Measurements from ENCODE around the gene DIO1. TPM values are rescaled to one million over a fixed set of nuclear protein-coding genes. Genes with fewer than 3 reads are reported as not detected.

The DIO1 gene
- total RNA-seq, 1 experiment from 2014 or later: not detected

- H2AFZ ChIP-seq: no peak overlapping the region
- DNase-seq: no peak
- H4K20me1 ChIP-seq (ENCODE audit: insufficient read depth): no peaks in the 10 kb centered on the region
- intact Hi-C loops (cut with micrococcal nuclease; ENCODE audit: unreplicated experiment): no loop called here
- CTCF ChIA-PET: no interaction called here
- no peak overlapping the region for H3K27ac ChIP-seq
- H3K4me3 ChIP-seq: no peak overlapping the region
- H3F3A ChIP-seq (ENCODE audit: insufficient read depth, low read depth): no peaks in the 10 kb centered on the region; the same call in 1 of the 2 replicates
- no peak overlapping the region for H3K4me2 ChIP-seq
- peaks cover 10% of the 10 kb centered on the region for H3K4me1 ChIP-seq (replicated peaks; ENCODE audit: insufficient read depth)
- no peak for TF ChIP-seq EZH2 (IDR thresholded peaks at IDR 0.05; ENCODE audit: low read depth)
- no peak for TF ChIP-seq CTCF (conservative IDR thresholded peaks at IDR 0.05)
- no peaks in the 10 kb centered on the region for H3K9me3 ChIP-seq (ENCODE audit: insufficient read depth, low read depth)
- H3K9me2 ChIP-seq (ENCODE audit: insufficient read depth): no peaks in the 10 kb centered on the region
- BruUV-seq (replicated peaks): no TSS peak
- H3K27me3 ChIP-seq (ENCODE audit: insufficient read depth, low read depth): no peaks in the 10 kb centered on the region
- POLR2A ChIA-PET (ENCODE audit: unreplicated experiment): no interaction called here
- H3K36me3 ChIP-seq (ENCODE audit: low read depth): no peaks in the 10 kb centered on the region
- H3K79me2 ChIP-seq (ENCODE audit: low read depth): no peaks in the 10 kb centered on the region
Measured at GRCh38 chr1:53911442-53911841, 17.5 kb downstream of the DIO1 start.

- Histone ChIP-seq H3K4me3 (no peak overlapping the region), H3F3A (ENCODE audit: insufficient read depth, low read depth) (no peaks in the 10 kb centered on the region; the same call in 1 of the 2 replicates), H3K79me2 (ENCODE audit: low read depth) (no peaks in the 10 kb centered on the region), H3K9me2 (ENCODE audit: insufficient read depth) (no peaks in the 10 kb centered on the region), H3K9me3 (ENCODE audit: insufficient read depth, low read depth) (no peaks in the 10 kb centered on the region), H3K27me3 (ENCODE audit: insufficient read depth, low read depth) (no peaks in the 10 kb centered on the region), H3K4me2 (no peak overlapping the region), H2AFZ (no peak overlapping the region), H3K27ac (no peak overlapping the region), H4K20me1 (ENCODE audit: insufficient read depth) (no peaks in the 10 kb centered on the region), H3K4me1 (replicated peaks; ENCODE audit: insufficient read depth) (peaks cover 10% of the 10 kb centered on the region), H3K36me3 (ENCODE audit: low read depth) (no peaks in the 10 kb centered on the region)
- ChIA-PET CTCF (no interaction called here), POLR2A (ENCODE audit: unreplicated experiment) (no interaction called here)
- DNase-seq: no peak
- intact Hi-C loops (cut with micrococcal nuclease; ENCODE audit: unreplicated experiment): no loop called here
- BruUV-seq (replicated peaks): no TSS peak
- TF ChIP-seq CTCF (conservative IDR thresholded peaks at IDR 0.05) (no peak), EZH2 (IDR thresholded peaks at IDR 0.05; ENCODE audit: low read depth) (no peak)
Measured at GRCh38 chr1:53913352-53914033, 19.5 kb downstream of the DIO1 start.

GRCh38 chr1:53918343-53918742, 24.4 kb downstream of the DIO1 start:
- peaks cover 8% of the 10 kb centered on the region; the same call in 1 of the 2 replicates for H3K4me1 ChIP-seq (replicated peaks; ENCODE audit: insufficient read depth)
- H3K36me3 ChIP-seq (ENCODE audit: low read depth): 0 out of 2 replicates have a peak, but pooled peaks cover 7% of the 10 kb centered on the region
- H3K9me2 ChIP-seq (ENCODE audit: insufficient read depth): no peaks in the 10 kb centered on the region
- H2AFZ ChIP-seq: no peak overlapping the region
- ChIA-PET POLR2A (ENCODE audit: unreplicated experiment) (no interaction called here), CTCF (no interaction called here)
- DNase-seq: no peak
- no peak overlapping the region for H3K4me2 ChIP-seq
- no peaks in the 10 kb centered on the region for H3K79me2 ChIP-seq (ENCODE audit: low read depth)
- intact Hi-C loops (cut with micrococcal nuclease; ENCODE audit: unreplicated experiment): no loop called here
- H3K9me3 ChIP-seq (ENCODE audit: insufficient read depth, low read depth): no peaks in the 10 kb centered on the region
- H3K27me3 ChIP-seq (ENCODE audit: insufficient read depth, low read depth): no peaks in the 10 kb centered on the region
- H4K20me1 ChIP-seq (ENCODE audit: insufficient read depth): no peaks in the 10 kb centered on the region
- no peak overlapping the region for H3K27ac ChIP-seq
- H3K4me3 ChIP-seq: no peak overlapping the region
- BruUV-seq (replicated peaks): no TSS peak
- H3F3A ChIP-seq (ENCODE audit: insufficient read depth, low read depth): peaks cover 13% of the 10 kb centered on the region; the same call in 1 of the 2 replicates
- TF ChIP-seq CTCF (conservative IDR thresholded peaks at IDR 0.05) (no peak), EZH2 (IDR thresholded peaks at IDR 0.05; ENCODE audit: low read depth) (no peak)
